Astrocyte of the cerebellum (primary cell): ENCODE measurements around the gene FAM43A.

Experiments used
- DNase-seq: peaks from one replicate; pipeline ENCODE4 v3.0.0-alpha.2; 2011; ENCODE audit warnings: low read depth
- H3K4me3 ChIP-seq: 2 replicates; pipeline ENCODE4 v1.5.1; 2011; ENCODE audit warnings: mild to moderate bottlenecking, low read depth, low read length, moderate library complexity
- CTCF ChIP-seq: IDR thresholded peaks from 2 replicates; pipeline ENCODE4 v1.5.1; 2012; ENCODE audit warnings: low read length, low read depth, moderate library complexity, mild to moderate bottlenecking; ENCODE audit errors: missing control alignments
- in situ Hi-C: cut with HindIII; loops from 2 replicates; pipeline ENCODE4 v1.10.0; 2017; ENCODE audit warnings: low sequenced_read_pairs

Gene FAM43A

GRCh38 chr3:194702545-194702944 lies 16.9 kb downstream of the FAM43A start:
- no peak overlapping the region for H3K4me3 ChIP-seq
- in situ Hi-C loops, result no loop called here
- TF ChIP-seq CTCF, result no peak
- no peak for DNase-seq

GRCh38 chr3:194705227-194705626 lies 19.5 kb downstream of the FAM43A start:
- H3K4me3 ChIP-seq, result no peak overlapping the region
- in situ Hi-C loops, result no loop called here
- DNase-seq, result no peak
- no peak for TF ChIP-seq CTCF

- TF ChIP-seq CTCF, result no peak
- in situ Hi-C loops, result no loop called here
- no peak for DNase-seq
- no peak overlapping the region for H3K4me3 ChIP-seq
These were observed 20.1 kb downstream of the FAM43A start for GRCh38 chr3:194705761-194706160.

GRCh38 chr3:194707147-194707540 lies 21.5 kb downstream of the FAM43A start:
- H3K4me3 ChIP-seq, result no peak overlapping the region
- in situ Hi-C loops, result no loop called here
- DNase-seq, result no peak
- TF ChIP-seq CTCF, result no peak

- no peak for DNase-seq
- TF ChIP-seq CTCF, result no peak
- H3K4me3 ChIP-seq, result no peak overlapping the region
- in situ Hi-C loops, result no loop called here
These were observed 25.6 kb downstream of the FAM43A start for GRCh38 chr3:194711286-194711685.

GRCh38 chr3:194711913-194712312 lies 26.2 kb downstream of the FAM43A start:
- no peak for TF ChIP-seq CTCF
- no peak overlapping the region for H3K4me3 ChIP-seq
- in situ Hi-C loops, result no loop called here
- DNase-seq, result peak; percentile 93
